A549 (cell line): Measurements from ENCODE around the gene LHCGR. TPM values are rescaled to one million over a fixed set of nuclear protein-coding genes. Genes with fewer than 3 reads are reported as not detected.
A peak's percentile ranks its signal among the peaks of the same experiment; 100 is the strongest.

Source experiments
- ATAC-seq, 2 experiments: fragments of 200-7000 bp in 1 of 2; fragments of >200 bp in 1 of 2; cut with Nextera tagmentation in 1 of 2; cut with Tn5 transposase in 1 of 2; 3 replicates each; pipeline versions ENCODE4 v1.8.0 to v1.9.1; 2018 to 2020; ENCODE audit warnings: mild to moderate bottlenecking in 1 of 2, moderate library complexity in 1 of 2
- CTCF ChIA-PET: fragments of 300-600 bp; sonication (Branson Sonifier 250); formaldehyde crosslinking; extraction: SDS; loops from one replicate; lab custom pipeline; 2021; ENCODE audit warnings: antibody characterized with exemption, inconsistent platforms; lab: Yijun Ruan, JAX
- POLR2A ChIA-PET: fragments of 350-600 bp; formaldehyde crosslinking; extraction: SDS; loops from one replicate; lab custom pipeline; 2021; ENCODE audit warnings: antibody characterized with exemption, inconsistent platforms; lab: Yijun Ruan, JAX
- DNase-seq, 2 experiments: peaks; one replicate each; pipeline versions ENCODE4 v3.0.0 to v3.0.0-alpha.2; 2011 to 2016; ENCODE audit warnings: low read depth in 1 of 2, low spot score in 1 of 2
- FAIRE-seq: peaks from 2 replicates; lab custom pipeline; 2011; peaks lifted over from hg19 to GRCh38; lab: Jason Lieb, UNC
- H3K27ac ChIP-seq, 2 experiments: fragments of >200 bp; sonication (Bioruptor Twin); formaldehyde crosslinking; 3 replicates each; pipeline ENCODE4 v1.5.1; 2016 to 2017
- H3K4me1 ChIP-seq: fragments of >200 bp; sonication (Bioruptor Twin); formaldehyde crosslinking; 3 replicates; pipeline ENCODE4 v1.6.1; 2016
- H3K4me2 ChIP-seq: fragments of >200 bp; sonication (Bioruptor Twin); formaldehyde crosslinking; 3 replicates; pipeline ENCODE4 v1.6.1; 2016
- H3K4me3 ChIP-seq: fragments of >200 bp; sonication (Bioruptor Twin); formaldehyde crosslinking; 3 replicates; pipeline ENCODE4 v1.5.1; 2016
- H3K9me3 ChIP-seq: fragments of >200 bp; sonication (Bioruptor Twin); formaldehyde crosslinking; 3 replicates; pipeline ENCODE4 v1.6.1; 2016
- BHLHE40 ChIP-seq: IDR thresholded peaks from 2 replicates; pipeline ENCODE4 v1.6.1; 2012; ENCODE audit warnings: low read depth, low read length, inconsistent platforms
- CBX8 ChIP-seq: fragments of 200-600 bp; sonication (generic); IDR thresholded peaks from 2 replicates; pipeline ENCODE4 v1.6.1; 2016
- CEBPB ChIP-seq, 2 experiments: fragments of >200 bp in 1 of 2; sonication (Bioruptor Twin) in 1 of 2; formaldehyde crosslinking in 1 of 2; IDR thresholded peaks; 2 replicates each; pipeline ENCODE4 v1.6.1; 2012 to 2016
- CTCF ChIP-seq: fragments of >200 bp; sonication (Bioruptor Twin); formaldehyde crosslinking; IDR thresholded peaks from 3 replicates; pipeline ENCODE4 v1.5.1; 2016
- E2F6 ChIP-seq: IDR thresholded peaks from 2 replicates; pipeline ENCODE4 v1.6.1; 2012; ENCODE audit warnings: low read depth, borderline replicate concordance
- EHF ChIP-seq: fragments of 250-450 bp; sonication (Bioruptor Pico); IDR thresholded peaks from 2 replicates; pipeline ENCODE4 v1.5.0; 2020; ENCODE audit warnings: mild to moderate bottlenecking
- EP300 ChIP-seq, 2 experiments: fragments of >200 bp; sonication (Bioruptor Twin); formaldehyde crosslinking; IDR thresholded peaks; 2 replicates in 1 of 2; 3 replicates in 1 of 2; pipeline ENCODE4 v1.6.1; 2016 to 2017
- ESRRA ChIP-seq: fragments of 150-350 bp; IDR thresholded peaks from 2 replicates; pipeline ENCODE4 v1.6.1; 2014; ENCODE audit warnings: mild to moderate bottlenecking, low read length, borderline replicate concordance
- FOSL2 ChIP-seq, 2 experiments: fragments of 450-650 bp in 1 of 2; fragments of >200 bp in 1 of 2; sonication (Bioruptor Twin) in 1 of 2; formaldehyde crosslinking; IDR thresholded peaks; 2 replicates each; pipeline versions ENCODE4 v1.5.0 to v1.6.1; 2016 to 2020; ENCODE audit warnings: mild to moderate bottlenecking in 1 of 2, moderate library complexity in 1 of 2
- GATA3 ChIP-seq: IDR thresholded peaks from 2 replicates; pipeline ENCODE4 v1.6.1; 2012; ENCODE audit warnings: borderline replicate concordance
- HEYL ChIP-seq: fragments of 250-450 bp; sonication (Bioruptor Pico); IDR thresholded peaks from 2 replicates; pipeline ENCODE4 v1.8.0; 2021; ENCODE audit warnings: mild to moderate bottlenecking, moderate library complexity
- HOXB5 ChIP-seq: fragments of 250-450 bp; sonication (Bioruptor Pico); IDR thresholded peaks from 2 replicates; pipeline ENCODE4 v1.5.0; 2020; ENCODE audit warnings: mild to moderate bottlenecking, moderate library complexity
- JUN ChIP-seq, 2 experiments: fragments of >200 bp; sonication (Bioruptor Twin); formaldehyde crosslinking; IDR thresholded peaks; 2 replicates in 1 of 2; 3 replicates in 1 of 2; pipeline ENCODE4 v1.6.1; 2016 to 2017
- KDM1A ChIP-seq: fragments of 200-600 bp; sonication (generic); IDR thresholded peaks from 2 replicates; pipeline ENCODE4 v1.6.1; 2016; ENCODE audit warnings: low read depth, mild to moderate bottlenecking
- MAZ ChIP-seq: fragments of 150-350 bp; IDR thresholded peaks from 2 replicates; pipeline ENCODE4 v1.6.1; 2014; ENCODE audit warnings: antibody characterized with exemption, low read depth, low read length, borderline replicate concordance
- MYC ChIP-seq: IDR thresholded peaks from 2 replicates; pipeline ENCODE4 v1.6.1; 2012; ENCODE audit warnings: mild to moderate bottlenecking, inconsistent platforms, low read length, improper control_type of control experiment, borderline replicate concordance
- NFE2L2 ChIP-seq: fragments of 150-350 bp; conservative IDR thresholded peaks from 2 replicates; pipeline ENCODE4 v1.6.1; 2014; ENCODE audit warnings: low read length
- NPAS2 ChIP-seq: fragments of 250-450 bp; sonication (Bioruptor Pico); IDR thresholded peaks from 2 replicates; pipeline ENCODE4 v1.8.0; 2022; ENCODE audit warnings: mild to moderate bottlenecking, moderate library complexity, borderline replicate concordance
- NR3C1 ChIP-seq: fragments of >200 bp; sonication (Bioruptor Twin); formaldehyde crosslinking; IDR thresholded peaks from 3 replicates; pipeline ENCODE4 v1.6.1; 2017
- PHF8 ChIP-seq: fragments of 200-600 bp; sonication (generic); IDR thresholded peaks from 2 replicates; pipeline ENCODE4 v1.6.1; 2016; ENCODE audit warnings: low read depth, mild to moderate bottlenecking, antibody characterized with exemption, moderate library complexity, borderline replicate concordance
- POLR2AphosphoS2 ChIP-seq: conservative IDR thresholded peaks from 2 replicates; pipeline ENCODE4 v1.6.1; 2012; ENCODE audit warnings: low read length, improper control_type of control experiment, inconsistent platforms
- RAD21 ChIP-seq, 2 experiments: fragments of >200 bp in 1 of 2; sonication (Bioruptor Twin) in 1 of 2; formaldehyde crosslinking in 1 of 2; IDR thresholded peaks in 1 of 2; conservative IDR thresholded peaks in 1 of 2; 2 replicates in 1 of 2; 3 replicates in 1 of 2; pipeline ENCODE4 v1.6.1; 2012 to 2018; ENCODE audit warnings: inconsistent platforms in 1 of 2
- RARB ChIP-seq: fragments of 250-450 bp; sonication (Bioruptor Pico); IDR thresholded peaks from 2 replicates; pipeline ENCODE4 v1.8.0; 2021; ENCODE audit warnings: mild to moderate bottlenecking, moderate library complexity
- RCOR1 ChIP-seq: fragments of 150-350 bp; IDR thresholded peaks from 2 replicates; pipeline ENCODE4 v1.6.1; 2014; ENCODE audit warnings: antibody characterized with exemption, low read length, low read depth
- SMC3 ChIP-seq: fragments of >200 bp; sonication (Bioruptor Twin); formaldehyde crosslinking; IDR thresholded peaks from 3 replicates; pipeline ENCODE4 v1.6.1; 2018; ENCODE audit warnings: inconsistent platforms
- TFCP2L1 ChIP-seq: fragments of 250-450 bp; sonication (Bioruptor Pico); IDR thresholded peaks from 2 replicates; pipeline ENCODE4 v1.5.0; 2021; ENCODE audit warnings: mild to moderate bottlenecking
- ZNF302 ChIP-seq: fragments of 250-450 bp; sonication (Bioruptor Pico); IDR thresholded peaks from 2 replicates; pipeline ENCODE4 v1.9.0; 2021; ENCODE audit warnings: inconsistent platforms, mild to moderate bottlenecking, moderate library complexity
- ZSCAN20 ChIP-seq: fragments of 250-450 bp; sonication (Bioruptor Pico); IDR thresholded peaks from 2 replicates; pipeline ENCODE4 v1.8.0; 2022; ENCODE audit warnings: mild to moderate bottlenecking, moderate library complexity
- WGBS: methylation state at CpG from one replicate; pipeline ENCODE4 v1.1.6; 2017; ENCODE audit errors: missing lambda C conversion rate; 5-methylcytosine and 5-hydroxymethylcytosine counted together
- polyA plus RNA-seq, 4 experiments: library from polyadenylated mRNA; depleted of rRNA in 3 of 4; stranded (reverse); fragments of >200 nt; fragmentation: RNase III in 1 of 4; extraction: RNeasy Plus Mini Kit Qiagen cat#74134 plus additional on column Dnase treatment in 1 of 4; gene quantifications; 2 replicates in 3 of 4; 3 replicates in 1 of 4; pipeline ENCODE4 v1.2.3, GENCODE V29; 2011 to 2017

LHCGR gene
- polyA plus RNA-seq, 2 of the 4 experiments (the other 2 are of a cell fraction), result not detected

- POLR2A ChIA-PET, result no interaction called here
- peak; percentile 49 for FAIRE-seq
Measured at GRCh38 chr2:48668992-48669391, 86.5 kb downstream of the LHCGR start.

GRCh38 chr2:48651158-48651790, 104.2 kb downstream of the LHCGR start:
- TF ChIP-seq RARB (no peak), EP300 (IDR thresholded peaks at IDR 0.05) (no peak), CBX8 (no peak), NR3C1 (no peak), ESRRA (no peak), PHF8 (no peak), BHLHE40 (no peak), MYC (no peak), CEBPB (IDR thresholded peaks at IDR 0.05) (no peak), GATA3 (no peak), NPAS2 (no peak), RCOR1 (no peak), KDM1A (no peak), CTCF (no peak), E2F6 (no peak), RAD21 (conservative IDR thresholded peaks at IDR 0.05 in 1 of 2, IDR thresholded peaks at IDR 0.05 in 1 of 2) (no peak), POLR2AphosphoS2 (no peak)
- Histone ChIP-seq H3K4me2 (no peak overlapping the region), H3K9me3 (no peaks in the 10 kb centered on the region), H3K27ac (no peak overlapping the region), H3K4me1 (no peaks in the 10 kb centered on the region), H3K4me3 (no peak overlapping the region)
- FAIRE-seq (no peak), DNase-seq (no peak), ATAC-seq (no peak)
- ChIA-PET CTCF (interaction anchor here (0.5 kb wide), 1 partner anchor 240 kb away, joined by 3 read pairs; no protein-coding TSS in a partner anchor), POLR2A (no interaction called here)
- 8% methylated on average over 4 of the region's 4 CpGs for WGBS

More at GRCh38 chr2:48668992-48669391, 86.5 kb downstream of the LHCGR start:
- H3K4me3 ChIP-seq, result no peak overlapping the region
- no peaks in the 10 kb centered on the region for H3K9me3 ChIP-seq
- no peak for ATAC-seq
- no peak overlapping the region for H3K27ac ChIP-seq
- H3K4me1 ChIP-seq, result no peaks in the 10 kb centered on the region
- DNase-seq, result no peak
- WGBS, result 0% methylated on average over 1 of the region's 1 CpG
- CTCF ChIA-PET, result no interaction called here
- TF ChIP-seq ZNF302 (CRISPR knock-in tag) (no peak), CTCF (no peak), JUN (IDR thresholded peaks at IDR 0.05) (no peak), TFCP2L1 (CRISPR knock-in tag) (no peak), CBX8 (no peak), NFE2L2 (no peak), RARB (no peak), FOSL2 (IDR thresholded peaks at IDR 0.05) (no peak), FOSL2 (CRISPR knock-in tag; IDR thresholded peaks at IDR 0.05) (no peak), E2F6 (no peak), RAD21 (conservative IDR thresholded peaks at IDR 0.05 in 1 of 2, IDR thresholded peaks at IDR 0.05 in 1 of 2) (no peak), ZSCAN20 (CRISPR knock-in tag) (no peak), NPAS2 (no peak), SMC3 (no peak), GATA3 (no peak), HOXB5 (CRISPR knock-in tag) (no peak), MAZ (no peak), HEYL (CRISPR knock-in tag) (no peak), EHF (CRISPR knock-in tag) (no peak)
- TF ChIP-seq, all 56 proteins: peak for 0
- H3K4me2 ChIP-seq, result no peak overlapping the region
